GM21576 (cell line): ENCODE data around the gene ZC3H12C.
"Not testable (repeated sequence)": the region's sequence is repeated elsewhere in the genome, so short reads cannot be mapped to it uniquely, and the experiment has no call there.

Source experiments
- ATAC-seq: cut with Tn5 transposase; IDR thresholded peaks from one replicate; pipeline ENCODE4 v1.9.1; 2021; ENCODE audit warnings: mild to moderate bottlenecking, moderate library complexity; ENCODE audit not compliant: unreplicated experiment

Gene ZC3H12C

GRCh38 chr11:110208678-110209312, 115.6 kb downstream of the ZC3H12C start:
- ATAC-seq, result not testable (repeated sequence)

GRCh38 chr11:110209313-110209694, 116.1 kb downstream of the ZC3H12C start:
- ATAC-seq, result not testable (repeated sequence)

GRCh38 chr11:110217223-110217877, 124.2 kb downstream of the ZC3H12C start:
- ATAC-seq, result no peak

- no peak for ATAC-seq
Measured at GRCh38 chr11:110217936-110218335, 124.7 kb downstream of the ZC3H12C start.

DNA sequence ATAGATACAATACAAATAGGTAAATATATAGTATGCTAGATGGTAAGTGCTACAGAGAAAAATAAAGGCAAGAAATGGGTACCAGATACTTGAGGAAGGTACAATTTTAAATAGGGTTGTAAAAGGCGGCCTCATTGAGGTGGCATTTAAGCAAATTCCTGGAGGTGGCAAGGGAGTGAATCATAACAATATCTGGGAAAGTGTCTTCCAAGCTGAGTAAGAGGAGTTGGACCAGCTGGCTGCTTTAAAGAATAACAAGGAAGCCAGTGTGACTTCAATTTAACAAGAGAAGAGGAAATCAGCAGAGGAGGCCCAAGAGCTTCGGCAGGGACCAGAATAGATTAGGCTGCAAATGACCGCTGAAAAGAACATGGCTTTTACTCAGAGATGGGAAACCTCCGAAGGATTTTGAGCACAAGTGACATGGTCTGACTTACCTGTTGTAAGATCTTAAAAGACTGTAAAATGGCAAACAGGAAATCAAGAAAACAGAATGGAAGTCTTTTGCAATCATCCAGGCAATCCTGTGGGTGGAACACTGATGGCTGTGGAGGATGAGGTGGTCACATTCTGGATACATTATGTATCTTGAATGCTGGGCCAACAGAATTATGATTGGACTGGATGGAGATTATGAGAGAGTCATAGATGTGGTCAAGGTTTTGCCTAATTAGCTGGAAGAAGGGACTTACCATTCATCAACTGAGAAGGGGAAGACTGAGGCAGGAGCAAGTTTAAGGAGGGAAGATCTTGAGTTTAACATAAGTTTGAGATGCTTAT, 126.0 kb downstream of the ZC3H12C start:
- no peak for ATAC-seq
